HG02943 (cell line): Measurements from ENCODE around the gene NKD2.

ENCODE experiments used
- ATAC-seq: cut with Tn5 transposase; IDR thresholded peaks from one replicate; pipeline ENCODE4 v1.9.1; 2021; ENCODE audit warnings: mild to moderate bottlenecking, low read depth, moderate library complexity; ENCODE audit not compliant: unreplicated experiment

Gene NKD2

GRCh38 chr5:1028481-1029281 lies 20.1 kb downstream of the NKD2 start:
- ATAC-seq: no peak

GRCh38 chr5:1029282-1029944 lies 20.8 kb downstream of the NKD2 start:
- no peak for ATAC-seq

- ATAC-seq: no peak
Observed at GRCh38 chr5:1029945-1030625, 21.5 kb downstream of the NKD2 start.

DNA sequence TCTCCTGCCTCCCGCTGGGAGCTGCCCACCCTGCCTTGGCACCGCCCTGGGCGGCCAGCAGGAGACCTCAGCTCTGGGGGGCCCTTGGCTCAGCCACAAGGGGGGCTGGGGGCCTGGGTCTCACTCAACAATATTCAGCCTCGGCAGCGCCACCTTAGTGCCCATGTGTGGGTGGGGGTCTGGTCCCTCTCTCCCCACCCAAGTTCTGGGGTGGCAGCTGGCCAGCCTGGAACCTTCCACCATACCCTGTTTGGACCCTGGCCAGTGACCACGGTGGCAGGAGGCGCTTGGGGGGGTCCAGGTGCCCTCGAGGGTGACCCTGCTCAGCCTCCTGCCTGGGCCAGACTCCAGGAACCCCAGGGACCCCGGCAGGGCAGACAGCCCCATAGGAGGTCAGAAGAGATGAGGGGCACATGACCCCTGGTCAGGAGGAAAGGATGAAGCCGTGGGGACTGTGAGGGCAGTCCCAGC lies 22.2 kb downstream of the NKD2 start:
- no peak for ATAC-seq

GRCh38 chr5:1031306-1031959 lies 22.8 kb downstream of the NKD2 start:
- no peak for ATAC-seq

- no peak for ATAC-seq
Observed at GRCh38 chr5:1032011-1032410, 23.4 kb downstream of the NKD2 start.

GRCh38 chr5:1032551-1033027 lies 24.0 kb downstream of the NKD2 start:
- no peak for ATAC-seq

GRCh38 chr5:1033178-1033577 lies 24.6 kb downstream of the NKD2 start:
- no peak for ATAC-seq

GRCh38 chr5:1033606-1034420 lies 25.2 kb downstream of the NKD2 start:
- ATAC-seq: no peak

DNA sequence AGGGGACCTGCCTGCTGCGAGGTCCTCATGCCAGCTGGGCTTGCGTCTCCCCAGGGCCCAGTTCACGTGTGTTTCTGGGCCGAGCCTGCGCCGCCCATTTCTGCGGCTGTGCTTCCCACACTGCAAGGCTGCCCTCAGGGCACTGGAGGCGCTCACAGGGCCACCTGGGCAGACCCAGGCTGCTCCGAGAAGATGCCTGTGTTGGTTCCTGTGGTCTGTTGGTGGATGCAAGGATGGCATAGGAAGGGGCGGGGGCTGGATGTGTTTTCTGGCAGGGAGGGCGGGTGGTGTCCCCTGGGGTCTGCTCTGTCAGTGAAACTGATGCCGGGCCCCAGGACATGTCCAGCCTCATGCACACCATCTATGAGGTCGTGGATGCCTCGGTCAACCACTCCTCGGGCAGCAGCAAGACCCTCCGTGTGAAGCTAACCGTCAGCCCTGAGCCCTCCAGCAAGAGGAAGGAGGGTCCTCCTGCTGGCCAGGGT lies 25.9 kb downstream of the NKD2 start:
- ATAC-seq: no peak

DNA sequence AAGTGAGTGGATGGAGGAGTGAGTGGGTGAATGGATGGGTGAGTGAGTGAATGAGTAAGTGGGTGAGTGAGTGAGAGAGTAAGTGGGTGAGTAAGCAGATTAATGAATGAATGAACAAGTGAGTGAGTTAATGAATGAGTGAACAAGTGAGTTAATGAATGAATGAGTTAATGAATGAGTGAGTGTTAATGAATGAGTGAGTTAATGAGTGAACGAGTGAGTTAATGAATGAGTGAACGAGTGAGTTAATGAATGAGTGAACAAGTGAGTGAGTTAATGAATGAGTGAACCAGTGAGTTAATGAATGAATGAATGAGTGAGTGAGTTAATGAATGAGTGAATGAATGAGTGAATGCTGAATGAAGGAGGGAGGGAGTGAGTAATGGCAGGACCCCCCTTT lies 26.4 kb downstream of the NKD2 start:
- ATAC-seq: no peak

DNA sequence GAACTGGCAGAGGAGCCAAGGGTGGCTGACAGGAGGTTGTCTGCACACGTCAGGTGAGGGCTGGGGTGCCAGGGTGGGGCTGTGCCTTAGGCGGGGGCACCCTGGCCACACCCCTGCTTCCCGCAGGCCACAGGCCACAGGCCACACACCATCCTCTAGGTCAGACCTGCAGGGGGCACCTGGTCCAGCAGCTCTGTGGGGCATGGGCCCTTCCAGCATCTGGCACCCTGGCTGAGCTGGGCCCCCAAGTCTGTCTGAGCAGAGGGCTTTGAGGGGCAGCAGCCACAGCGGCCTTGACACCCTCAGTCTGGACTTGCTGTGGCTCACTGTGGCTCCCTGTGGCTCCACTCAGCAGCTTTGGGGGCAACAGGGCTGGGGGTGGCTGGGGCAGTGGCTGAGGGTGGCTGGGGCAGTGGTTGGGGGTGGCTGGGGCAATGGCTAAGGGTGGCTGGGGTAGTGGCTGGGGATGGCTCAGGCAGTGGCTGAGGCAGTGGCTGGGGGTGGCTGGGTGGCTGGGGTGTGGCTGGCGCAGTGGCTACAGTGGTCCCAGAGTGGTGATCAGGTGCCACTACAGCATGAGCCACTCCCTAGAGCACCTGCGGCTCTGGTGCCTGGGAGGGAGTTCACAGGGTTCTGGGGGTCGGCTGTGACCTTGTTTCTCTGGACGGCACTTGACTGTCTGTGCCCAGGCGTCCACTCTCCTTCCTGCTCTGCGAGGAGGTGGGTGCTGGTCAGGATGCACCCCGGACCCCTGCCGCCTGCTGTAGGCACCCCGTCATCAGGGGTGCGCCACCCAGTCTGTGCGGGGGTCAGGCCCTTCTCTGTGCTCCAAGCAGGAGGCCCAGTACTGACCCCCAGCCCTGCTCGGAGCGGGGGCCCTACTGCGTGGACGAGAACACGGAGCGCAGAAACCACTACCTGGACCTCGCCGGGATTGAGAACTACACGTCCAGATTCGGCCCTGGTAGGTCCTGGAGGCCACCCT lies 27.1 kb downstream of the NKD2 start:
- ATAC-seq: no peak

DNA sequence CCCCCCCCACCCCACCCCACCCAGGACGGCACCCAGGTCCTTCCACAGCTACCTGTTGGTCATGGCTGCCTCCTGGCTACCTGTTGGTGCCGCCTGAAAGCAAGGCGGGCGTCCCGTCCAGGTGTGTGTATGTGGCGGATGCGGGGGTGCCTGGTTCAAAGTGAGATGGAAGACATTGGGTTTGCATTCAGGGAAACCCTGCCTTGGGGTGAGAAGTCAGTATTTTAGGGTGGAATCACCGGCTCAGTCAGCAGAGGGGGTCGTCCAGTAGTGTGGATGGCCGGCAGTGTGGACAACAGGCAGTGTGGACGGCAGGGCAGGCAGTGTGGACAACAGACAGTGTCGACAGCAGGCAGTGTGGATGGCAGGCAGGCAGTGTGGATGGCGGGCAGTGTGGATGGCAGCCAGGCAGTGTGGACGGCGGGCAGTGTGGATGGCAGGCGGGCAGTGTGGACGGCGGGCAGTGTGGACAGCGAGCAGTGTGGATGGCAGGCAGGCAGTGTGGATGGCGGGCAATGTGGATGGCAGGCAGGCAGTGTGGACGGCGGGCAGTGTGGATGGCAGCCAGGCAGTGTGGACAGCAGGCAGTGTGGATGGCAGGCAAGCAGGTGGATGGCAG lies 28.0 kb downstream of the NKD2 start:
- no peak for ATAC-seq

GRCh38 chr5:1037123-1037670 lies 28.6 kb downstream of the NKD2 start:
- ATAC-seq: no peak

DNA sequence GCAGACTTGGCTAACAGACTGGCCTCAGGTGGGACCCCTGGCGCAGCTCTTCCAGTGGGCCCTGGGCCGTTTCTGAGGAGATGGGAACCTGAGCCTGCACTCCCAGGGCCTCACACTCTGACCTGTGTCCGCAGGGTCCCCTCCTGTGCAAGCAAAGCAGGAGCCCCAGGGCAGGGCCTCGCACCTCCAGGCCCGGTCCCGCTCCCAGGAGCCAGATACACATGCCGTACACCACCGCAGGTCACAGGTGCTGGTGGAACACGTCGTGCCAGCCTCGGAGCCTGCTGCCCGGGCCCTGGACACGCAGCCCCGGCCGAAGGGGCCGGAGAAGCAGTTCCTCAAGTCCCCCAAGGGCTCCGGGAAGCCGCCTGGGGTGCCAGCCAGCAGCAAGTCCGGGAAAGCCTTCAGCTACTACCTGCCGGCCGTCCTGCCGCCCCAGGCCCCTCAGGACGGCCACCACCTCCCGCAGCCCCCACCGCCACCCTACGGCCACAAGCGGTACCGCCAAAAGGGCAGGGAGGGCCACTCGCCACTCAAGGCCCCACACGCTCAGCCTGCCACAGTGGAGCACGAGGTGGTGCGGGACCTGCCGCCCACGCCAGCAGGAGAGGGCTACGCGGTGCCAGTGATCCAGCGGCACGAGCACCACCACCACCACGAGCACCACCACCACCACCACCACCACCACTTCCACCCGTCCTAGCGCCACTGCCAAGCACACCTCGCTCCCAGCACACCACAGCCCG lies 29.2 kb downstream of the NKD2 start:
- no peak for ATAC-seq

DNA sequence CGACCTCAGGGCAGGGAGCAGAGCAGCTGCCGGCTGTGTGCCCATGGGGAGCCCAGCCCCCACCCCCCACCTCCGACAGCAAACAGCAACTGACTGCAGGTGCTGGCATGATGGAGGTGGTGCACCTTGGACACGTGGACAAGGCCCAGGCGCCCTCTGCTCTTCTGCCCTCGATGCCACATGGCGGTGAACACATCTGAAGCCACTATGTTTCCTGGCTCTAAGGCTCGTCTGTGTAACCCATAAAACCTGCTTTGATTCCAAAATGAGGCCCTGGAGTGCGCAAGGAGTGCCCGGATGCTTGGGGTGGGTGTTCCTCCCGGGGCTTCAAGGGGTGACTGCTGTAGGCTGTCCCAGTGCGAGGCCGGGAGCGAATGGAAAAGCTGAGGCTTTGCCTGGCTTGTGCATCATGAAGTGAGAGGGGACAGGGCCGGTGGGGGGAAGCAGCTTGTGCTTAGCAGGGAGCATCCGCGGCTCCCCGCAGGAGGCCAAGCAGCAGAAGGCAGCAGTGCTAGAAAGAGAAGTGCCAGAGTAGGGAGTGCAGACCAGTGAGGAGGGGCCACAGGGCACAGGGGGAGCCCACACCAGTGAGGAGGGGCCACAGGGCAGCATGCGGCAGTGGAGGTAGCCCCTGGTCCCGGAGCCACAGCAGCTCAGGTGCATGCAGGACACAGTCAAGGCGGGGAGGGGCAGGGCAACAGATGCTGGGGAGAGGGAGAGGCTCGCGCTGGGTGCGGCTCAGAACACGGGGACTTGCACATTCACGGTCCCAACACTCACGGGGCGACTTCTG lies 30.0 kb downstream of the NKD2 start:
- no peak for ATAC-seq

- no peak for ATAC-seq
Observed at GRCh38 chr5:1039210-1039548, 30.6 kb downstream of the NKD2 start.
